HFFc6 (cell line): ENCODE measurements around the gene SLC11A2. TPM values are rescaled to one million over a fixed set of nuclear protein-coding genes. Genes with fewer than 3 reads are reported as not detected.

Experiments
- DNase-seq: peaks from one replicate; pipeline ENCODE4 v3.0.0-alpha.2; 2018
- H3K27ac Mint-ChIP-seq: 2 replicates; pipeline ENCODE4 v1.8.0; 2020; ENCODE audit warnings: mild to moderate bottlenecking, mixed read lengths
- H3K27me3 Mint-ChIP-seq: 2 replicates; pipeline ENCODE4 v1.8.0; 2021; ENCODE audit warnings: mild to moderate bottlenecking, moderate library complexity, mixed read lengths; ENCODE audit not compliant: insufficient read depth
- H3K36me3 Mint-ChIP-seq: 2 replicates; pipeline ENCODE4 v1.8.0; 2021; ENCODE audit warnings: low read depth, mixed read lengths
- H3K4me1 Mint-ChIP-seq: 2 replicates; pipeline ENCODE4 v1.8.0; 2020; ENCODE audit warnings: low read depth, mixed read lengths
- H3K4me3 Mint-ChIP-seq: 2 replicates; pipeline ENCODE4 v1.8.0; 2020; ENCODE audit warnings: mild to moderate bottlenecking, moderate library complexity, mixed read lengths
- H3K9me3 Mint-ChIP-seq: 2 replicates; pipeline ENCODE4 v1.8.0; 2020; ENCODE audit warnings: mild to moderate bottlenecking, mixed read lengths
- CTCF ChIP-seq: fragments of 200-600 bp; sonication (generic); IDR thresholded peaks from 2 replicates; pipeline ENCODE4 v1.5.0; 2021; ENCODE audit warnings: antibody characterized with exemption, mild to moderate bottlenecking
- total RNA-seq, 6 experiments: library from RNA; stranded (reverse); fragmentation: NEBNext Ultra II Directional; extraction: Animal tissue kit (Norgen Biotek cat#: 25700); gene quantifications; 2 replicates in 1 of 6; 3 replicates in 5 of 6; pipeline ENCODE4 v1.2.3, GENCODE V29; 2021

The SLC11A2 gene
- total RNA-seq, 6 experiments from 2014 or later = 32.0 to 37.4 (median 34.0) TPM

DNA sequence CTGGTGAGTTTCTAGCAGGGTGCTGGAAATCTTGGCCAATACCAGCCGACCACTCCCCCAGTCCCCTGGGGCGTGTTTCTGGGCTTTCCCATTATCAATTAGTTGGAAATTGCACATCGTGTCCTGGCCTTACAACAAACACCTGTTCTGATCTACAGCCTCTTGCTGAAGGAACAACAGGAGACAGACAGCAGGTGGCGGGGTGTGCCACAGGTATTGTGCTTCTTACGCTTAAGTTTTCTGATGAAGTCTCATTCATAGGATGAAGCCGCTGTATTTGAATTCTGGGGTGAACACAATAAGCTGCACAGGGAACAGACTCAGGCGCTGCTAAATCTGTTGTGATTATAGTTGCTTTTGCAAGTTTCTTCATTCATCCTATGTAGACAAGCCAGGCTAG lies 73.1 kb downstream of the SLC11A2 start:
- H3K27ac Mint-ChIP-seq = no peak overlapping the region
- no peaks in the 10 kb centered on the region for H3K9me3 Mint-ChIP-seq
- peaks cover 8% of the 10 kb centered on the region; the same call in 1 of the 2 replicates for H3K4me1 Mint-ChIP-seq
- no peaks in the 10 kb centered on the region for H3K36me3 Mint-ChIP-seq
- no peak for TF ChIP-seq CTCF
- H3K27me3 Mint-ChIP-seq = peaks cover 3% of the 10 kb centered on the region
- no peak for DNase-seq
- no peak overlapping the region for H3K4me3 Mint-ChIP-seq

DNA sequence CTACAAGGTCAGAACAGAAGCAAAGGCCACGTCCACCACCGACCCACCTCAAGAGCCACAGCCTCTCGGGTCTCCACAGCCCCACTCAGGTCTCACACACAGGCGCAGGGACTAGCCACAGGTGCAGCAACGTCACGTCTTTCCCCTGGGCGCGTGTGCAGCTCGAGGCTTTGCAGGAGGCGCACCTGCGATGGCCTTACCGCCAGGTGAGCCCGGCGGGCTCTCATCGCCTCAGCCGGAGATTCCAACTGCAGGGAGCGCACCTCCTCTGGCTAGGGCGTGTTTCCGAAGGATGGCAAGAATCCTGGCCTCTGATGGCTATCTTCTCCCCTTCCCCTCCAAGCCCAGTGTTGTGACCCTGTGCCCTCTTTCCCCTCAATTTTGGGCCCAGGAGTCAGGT lies 73.7 kb downstream of the SLC11A2 start, which contains the start of gene HIGD1C:
Gene HIGD1C (plus strand): TSS at position 35 of the 400 bp plus-strand sequence. CDS start 1,455 bp downstream, outside the sequence.
- no peak for TF ChIP-seq CTCF
- DNase-seq = no peak
- Mint-ChIP-seq H3K27me3 (peaks cover 3% of the 10 kb centered on the region), H3K27ac (no peak within 1 kb of the TSS), H3K9me3 (no peaks in the 10 kb centered on the region), H3K4me1 (peaks cover 10% of the 10 kb centered on the region; the same call in 1 of the 2 replicates), H3K4me3 (no peak within 1 kb of the TSS), H3K36me3 (no peaks in the 10 kb centered on the region)

GRCh38 chr12:50951112-50951511 lies 75.1 kb downstream of the SLC11A2 start:
- Mint-ChIP-seq H3K4me3 (no peak overlapping the region), H3K4me1 (peaks cover 10% of the 10 kb centered on the region; the same call in 1 of the 2 replicates), H3K27me3 (peaks cover 7% of the 10 kb centered on the region), H3K9me3 (no peaks in the 10 kb centered on the region), H3K36me3 (no peaks in the 10 kb centered on the region), H3K27ac (no peak overlapping the region)
- TF ChIP-seq CTCF = no peak
- DNase-seq = no peak

DNA sequence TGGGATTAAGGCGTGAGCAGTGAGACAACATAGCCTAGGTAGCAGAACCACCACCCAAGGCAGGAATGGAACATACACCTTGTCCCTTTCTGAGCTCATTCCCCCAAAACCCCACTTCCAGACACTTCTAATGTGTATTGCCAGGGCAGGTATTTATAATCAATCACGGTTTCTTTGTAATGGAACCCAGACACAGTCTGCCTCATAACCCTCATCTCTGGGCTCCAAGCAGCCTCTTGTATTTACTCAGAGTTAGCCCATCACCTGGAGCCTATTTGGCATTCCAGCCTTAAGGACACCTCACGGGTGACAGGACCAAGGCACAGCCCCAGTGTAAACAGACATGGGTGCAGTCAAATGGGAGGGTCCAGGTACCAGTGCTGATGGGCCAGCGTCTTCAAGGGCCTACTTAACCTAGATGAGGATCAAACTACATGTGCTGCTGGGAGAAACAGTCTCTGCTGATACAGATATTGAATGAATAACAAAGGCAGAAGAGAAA lies 76.3 kb downstream of the SLC11A2 start:
- TF ChIP-seq CTCF = no peak
- H3K4me1 Mint-ChIP-seq = peaks cover 10% of the 10 kb centered on the region; the same call in 1 of the 2 replicates
- no peak overlapping the region for H3K4me3 Mint-ChIP-seq
- no peaks in the 10 kb centered on the region for H3K9me3 Mint-ChIP-seq
- no peak for DNase-seq
- no peak overlapping the region for H3K27ac Mint-ChIP-seq
- H3K36me3 Mint-ChIP-seq = no peaks in the 10 kb centered on the region
- H3K27me3 Mint-ChIP-seq = peaks cover 7% of the 10 kb centered on the region

GRCh38 chr12:50948798-50949197 lies 77.4 kb downstream of the SLC11A2 start:
- H3K27me3 Mint-ChIP-seq = peaks cover 7% of the 10 kb centered on the region
- H3K27ac Mint-ChIP-seq = no peak overlapping the region
- no peak for TF ChIP-seq CTCF
- H3K4me1 Mint-ChIP-seq = peaks cover 10% of the 10 kb centered on the region; the same call in 1 of the 2 replicates
- no peaks in the 10 kb centered on the region for H3K9me3 Mint-ChIP-seq
- no peak overlapping the region for H3K4me3 Mint-ChIP-seq
- H3K36me3 Mint-ChIP-seq = no peaks in the 10 kb centered on the region
- peak; percentile 14 for DNase-seq
